ENCODE measurements around the gene KCTD17. TPM values are rescaled to one million over a fixed set of nuclear protein-coding genes. Genes with fewer than 3 reads are reported as not detected.
"Not testable (repeated sequence)": the region's sequence is repeated elsewhere in the genome, so short reads cannot be mapped to it uniquely, and the experiment has no call there.

KCTD17 gene
- total and polyA plus RNA-seq, 2 of the 4 experiments (the other 2 are of a cell fraction): 28.3 to 37.3 TPM

DNA sequence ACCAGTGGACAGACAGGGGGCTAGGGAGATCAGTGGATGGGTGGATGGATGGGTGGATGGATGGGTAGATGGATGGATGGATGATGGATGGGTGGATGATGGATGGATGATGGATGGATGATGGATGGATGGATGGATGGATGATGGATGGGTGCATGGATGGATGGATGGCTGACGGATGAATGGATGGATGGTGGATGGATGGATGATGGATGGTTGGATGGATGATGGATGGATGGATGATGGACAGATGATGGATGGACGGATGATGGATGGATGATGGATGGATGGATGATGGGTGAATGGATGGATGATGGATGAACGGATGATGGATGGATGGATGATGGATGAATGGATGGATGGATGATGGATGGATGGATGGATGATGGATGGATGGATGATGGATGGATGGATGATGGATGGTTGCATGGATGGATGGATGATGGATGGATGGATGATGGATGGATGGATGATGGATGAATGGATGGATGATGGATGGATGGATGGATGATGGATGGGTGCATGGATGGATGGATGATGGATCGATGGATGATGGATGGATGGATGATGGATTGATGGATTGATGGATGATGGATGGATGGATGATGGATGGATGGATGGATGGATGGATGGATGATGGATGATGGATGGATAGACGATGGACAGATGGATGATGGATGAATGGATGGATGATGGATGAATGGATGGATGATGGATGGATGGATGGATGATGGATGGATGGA is 20.5 kb downstream of the KCTD17 start:
- dilution Hi-C loops (cut with HindIII; ENCODE audit: low sequenced_read_pairs, unreplicated experiment); H3K4ac ChIP-seq (ENCODE audit: low read depth, low read length); H3K14ac ChIP-seq (replicated peaks; ENCODE audit: low read depth, low read length); H3K4me1 ChIP-seq (ENCODE audit: control insufficient read depth, insufficient read depth, low read length); H3K18ac ChIP-seq (ENCODE audit: low read depth, low read length); H4K91ac ChIP-seq (ENCODE audit: insufficient read depth, low read depth, low read length); H3K4me2 ChIP-seq (ENCODE audit: low read depth, low read length); H2AFZ ChIP-seq (replicated peaks; ENCODE audit: low read length, poor library complexity); H3K23ac ChIP-seq (ENCODE audit: low read depth, low read length); H4K20me1 ChIP-seq (ENCODE audit: insufficient read depth, low read length); H3K9me3 ChIP-seq (ENCODE audit: control insufficient read depth, insufficient read depth, low read length); in situ Hi-C loops (cut with MboI; ENCODE audit: low sequenced_read_pairs); H2BK20ac ChIP-seq (ENCODE audit: low read depth, low read length); H3K9me1 ChIP-seq (ENCODE audit: insufficient read depth, low read length); H4K5ac ChIP-seq (ENCODE audit: low read depth, low read length); DNase-seq; H2AK5ac ChIP-seq (ENCODE audit: low read depth, low read length); H2BK15ac ChIP-seq (ENCODE audit: low read depth, low read length); ATAC-seq (ENCODE audit: low read depth); H2AK9ac ChIP-seq (replicated peaks; ENCODE audit: low read depth, low read length, poor library complexity); H3K27ac ChIP-seq (ENCODE audit: insufficient read depth, low read length); POLR2A ChIA-PET (ENCODE audit: unreplicated experiment); H3K4me3 ChIP-seq (ENCODE audit: insufficient read depth, low read depth, low read length); H2BK120ac ChIP-seq (ENCODE audit: low read depth, low read length); CTCF ChIA-PET; intact Hi-C loops (cut with micrococcal nuclease); H4K8ac ChIP-seq (ENCODE audit: low read depth in 2 of 2, low read length in 2 of 2); BruUV-seq (replicated peaks); H3K56ac ChIP-seq (ENCODE audit: extremely low read depth, insufficient read depth, low read length); H3K9ac ChIP-seq (ENCODE audit: low read depth, low read length); H3K79me1 ChIP-seq (ENCODE audit: low read depth in 1 of 2, low read length in 2 of 2); H3K36me3 ChIP-seq (ENCODE audit: control insufficient read depth, insufficient read depth, low read length): not testable (repeated sequence)
- peaks cover 52% of the 10 kb centered on the region for H3K27me3 ChIP-seq (ENCODE audit: control insufficient read depth, insufficient read depth, low read length)
- H2BK5ac ChIP-seq (ENCODE audit: low read depth, low read length, poor library complexity, severe bottlenecking): peak overlapping the region; percentile 50
- WGBS, 2 experiments (ENCODE audit: extremely low coverage in 2 of 2, insufficient read length in 1 of 2): 76 to 100% methylated on average over 3 to 5 of the region's 5 CpGs

Data from IMR-90 (cell line).